ENCODE data around the gene NUFIP2.

DNA sequence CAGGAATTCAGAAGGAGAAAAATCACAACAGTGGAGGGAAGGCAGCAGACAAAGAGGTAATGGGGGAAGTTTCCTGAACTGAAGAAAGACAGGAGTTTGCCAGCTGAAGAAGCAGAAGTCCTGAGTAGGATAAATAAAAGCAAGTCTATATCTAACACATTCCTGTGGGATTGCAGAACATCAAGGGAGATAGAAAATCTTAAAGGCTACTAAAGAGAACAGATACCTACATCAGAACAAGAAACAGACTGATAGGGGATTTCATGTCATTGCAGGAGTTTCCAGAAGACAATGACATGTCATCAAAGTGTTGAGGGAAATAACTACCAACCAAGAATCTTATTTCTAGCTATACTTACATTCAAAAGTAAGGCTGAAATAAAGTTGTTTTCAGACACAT is 68.6 kb downstream of the NUFIP2 start:
- TF ChIP-seq, protein P1, sequence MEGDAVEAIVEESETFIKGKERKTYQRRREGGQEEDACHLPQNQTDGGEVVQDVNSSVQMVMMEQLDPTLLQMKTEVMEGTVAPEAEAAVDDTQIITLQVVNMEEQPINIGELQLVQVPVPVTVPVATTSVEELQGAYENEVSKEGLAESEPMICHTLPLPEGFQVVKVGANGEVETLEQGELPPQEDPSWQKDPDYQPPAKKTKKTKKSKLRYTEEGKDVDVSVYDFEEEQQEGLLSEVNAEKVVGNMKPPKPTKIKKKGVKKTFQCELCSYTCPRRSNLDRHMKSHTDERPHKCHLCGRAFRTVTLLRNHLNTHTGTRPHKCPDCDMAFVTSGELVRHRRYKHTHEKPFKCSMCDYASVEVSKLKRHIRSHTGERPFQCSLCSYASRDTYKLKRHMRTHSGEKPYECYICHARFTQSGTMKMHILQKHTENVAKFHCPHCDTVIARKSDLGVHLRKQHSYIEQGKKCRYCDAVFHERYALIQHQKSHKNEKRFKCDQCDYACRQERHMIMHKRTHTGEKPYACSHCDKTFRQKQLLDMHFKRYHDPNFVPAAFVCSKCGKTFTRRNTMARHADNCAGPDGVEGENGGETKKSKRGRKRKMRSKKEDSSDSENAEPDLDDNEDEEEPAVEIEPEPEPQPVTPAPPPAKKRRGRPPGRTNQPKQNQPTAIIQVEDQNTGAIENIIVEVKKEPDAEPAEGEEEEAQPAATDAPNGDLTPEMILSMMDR (conservative IDR thresholded peaks at IDR 0.05; ENCODE audit: low read depth, low read length), result no peak
- TF ChIP-seq EZH2 (IDR thresholded peaks at IDR 0.05; ENCODE audit: borderline replicate concordance, low read depth, low read length, poor library complexity, severe bottlenecking), result no peak

All from A673 (cell line).